Embryonic facial prominence (tissue), 1 donor: ENCODE measurements around the gene CPXM2.

Source experiments
- DNase-seq: peaks from one replicate; pipeline ENCODE4 v3.0.0-alpha.2; 2016; ENCODE audit errors: extremely low spot score

CPXM2 gene

GRCh38 chr10:123891144-123892071 lies at the start of gene CPXM2:
CPXM2 (minus strand) TSS chr10:123891807; CDS start chr10:123891659, 148 bp downstream.
- no peak for DNase-seq

- no peak for DNase-seq
Observed at GRCh38 chr10:123939591-123939990, 48.0 kb upstream of the CPXM2 start.

GRCh38 chr10:123938890-123939289 lies 47.3 kb upstream of the CPXM2 start:
- DNase-seq = no peak

DNA sequence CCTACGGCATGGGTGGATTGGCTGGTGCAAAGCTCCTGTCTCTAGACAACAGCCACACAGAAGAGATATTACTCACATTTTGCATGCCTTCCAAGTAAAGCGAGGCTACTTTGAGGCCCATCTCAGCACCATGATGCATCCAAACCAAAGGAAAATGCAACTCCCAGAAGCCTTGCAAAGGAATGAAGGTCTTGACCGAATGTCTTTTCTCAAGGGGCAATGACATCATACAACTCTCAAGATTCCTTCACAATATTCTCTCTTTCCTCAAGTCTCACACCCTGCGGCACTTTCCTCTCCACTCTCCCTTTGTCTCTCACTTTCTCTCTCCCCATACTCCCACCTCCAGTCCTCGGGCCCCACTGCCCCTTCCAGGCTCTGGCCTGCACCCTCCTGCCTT lies 44.8 kb upstream of the CPXM2 start:
- DNase-seq = no peak

GRCh38 chr10:123935680-123936079 lies 44.1 kb upstream of the CPXM2 start:
- no peak for DNase-seq

DNA sequence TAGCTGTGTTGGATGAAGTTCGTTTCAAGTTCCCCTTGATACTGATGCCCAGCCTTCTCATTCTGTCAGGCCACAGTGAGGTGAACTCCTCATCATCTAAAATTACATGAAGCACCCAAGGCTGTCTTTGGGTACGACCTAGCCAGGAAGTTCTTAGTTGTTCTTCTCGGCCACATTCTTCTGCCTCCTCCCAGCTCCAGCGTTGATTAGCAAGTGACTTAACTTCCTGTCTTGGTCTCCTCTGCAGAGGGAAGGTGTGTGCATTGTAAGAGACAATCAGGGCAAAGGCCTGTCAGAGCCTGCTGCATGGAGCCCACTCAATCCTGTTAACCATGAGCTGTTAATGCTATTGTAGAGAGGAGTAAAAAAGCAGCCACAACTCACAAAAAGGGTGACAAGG lies 43.2 kb upstream of the CPXM2 start:
- DNase-seq = no peak

- peak; percentile 45 for DNase-seq
Observed at GRCh38 chr10:123930340-123931001, 38.9 kb upstream of the CPXM2 start.

- DNase-seq = no peak
Observed at GRCh38 chr10:123929791-123930190, 38.2 kb upstream of the CPXM2 start.

- DNase-seq = no peak
Observed at GRCh38 chr10:123928427-123928826, 36.8 kb upstream of the CPXM2 start.

GRCh38 chr10:123926401-123927264 lies 35.0 kb upstream of the CPXM2 start:
- no peak for DNase-seq

DNA sequence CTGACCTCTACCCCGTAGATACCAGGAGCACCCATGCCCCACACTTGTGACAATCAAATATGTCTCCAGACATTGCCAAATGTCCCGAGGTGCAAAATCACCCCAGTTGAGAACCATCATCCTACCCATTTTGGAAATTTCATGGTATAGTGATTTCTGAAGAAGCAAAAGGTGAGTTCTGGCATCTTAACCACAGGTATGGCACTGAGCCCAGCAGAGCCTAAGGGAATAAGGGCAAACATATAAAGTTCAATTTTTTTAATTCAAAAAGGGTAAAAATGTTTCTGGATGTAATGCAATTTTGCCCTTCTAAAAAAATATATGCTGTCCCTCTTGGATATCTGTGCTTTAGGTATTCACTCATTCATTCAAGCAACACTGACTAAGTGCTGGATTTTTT lies 30.5 kb upstream of the CPXM2 start:
- DNase-seq = no peak

GRCh38 chr10:123916775-123917174 lies 25.2 kb upstream of the CPXM2 start:
- no peak for DNase-seq

GRCh38 chr10:123913688-123914268 lies 22.2 kb upstream of the CPXM2 start:
- DNase-seq = no peak

DNA sequence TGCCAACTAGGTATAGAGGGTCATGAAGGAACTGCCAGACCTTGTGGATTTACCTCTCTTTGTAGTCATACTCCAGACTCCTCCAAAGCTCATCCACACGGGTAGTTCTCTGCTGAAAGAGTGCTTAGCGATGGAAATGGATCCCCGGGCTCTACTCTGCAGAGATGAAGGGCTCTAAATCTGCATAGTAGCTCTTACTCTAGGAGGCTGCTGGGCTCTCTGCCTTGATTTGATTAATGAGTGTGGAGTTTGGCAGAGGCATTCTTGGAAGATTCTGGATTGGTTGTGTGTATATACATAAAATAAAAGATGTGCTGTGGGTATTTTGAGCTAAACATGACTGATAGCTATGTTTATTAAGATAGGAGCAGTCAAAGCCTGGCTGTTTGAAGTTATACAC lies 21.3 kb upstream of the CPXM2 start:
- no peak for DNase-seq

DNA sequence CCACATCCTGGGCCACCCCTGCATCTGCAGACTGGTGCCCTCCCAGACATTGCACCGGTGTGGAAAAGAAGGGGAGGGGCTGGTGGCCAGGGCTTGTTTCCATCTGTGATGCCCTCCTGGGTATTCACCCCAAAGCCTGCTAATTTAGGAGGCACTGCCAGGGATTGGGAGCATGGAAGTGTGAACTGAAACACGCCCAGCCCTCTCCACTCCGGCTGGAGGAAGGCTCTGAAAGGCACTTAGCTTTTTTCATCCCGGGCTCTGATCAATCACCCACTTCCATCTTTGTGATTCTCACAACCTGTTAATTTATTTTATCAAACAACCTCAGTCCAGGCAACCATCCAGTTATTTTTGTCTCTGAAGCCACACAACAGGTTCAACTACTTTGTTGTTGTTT lies 20.9 kb upstream of the CPXM2 start:
- DNase-seq = no peak

- peak; percentile 76 for DNase-seq
Observed at GRCh38 chr10:123911866-123912265, 20.3 kb upstream of the CPXM2 start.

DNA sequence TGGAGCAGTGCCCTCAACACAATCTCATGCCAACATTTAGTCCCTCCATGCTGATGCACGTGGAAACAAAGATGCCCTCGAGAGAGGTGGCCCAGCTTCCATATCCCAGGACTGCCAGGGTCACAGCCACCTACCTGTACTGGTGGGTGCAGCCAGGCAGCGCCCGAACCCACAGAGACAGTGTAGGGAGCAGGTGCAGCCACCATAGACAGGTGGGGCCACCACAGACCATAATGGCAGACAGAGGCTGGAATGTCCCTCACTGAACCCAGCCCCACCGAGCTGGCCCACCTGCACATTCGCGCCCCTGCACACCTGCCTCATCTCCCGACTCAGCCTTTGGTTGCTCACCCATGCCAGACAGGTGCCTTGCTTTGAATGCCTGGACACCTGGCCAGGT lies 18.3 kb upstream of the CPXM2 start:
- DNase-seq = no peak

- no peak for DNase-seq
Observed at GRCh38 chr10:123909426-123909825, 17.8 kb upstream of the CPXM2 start.

DNA sequence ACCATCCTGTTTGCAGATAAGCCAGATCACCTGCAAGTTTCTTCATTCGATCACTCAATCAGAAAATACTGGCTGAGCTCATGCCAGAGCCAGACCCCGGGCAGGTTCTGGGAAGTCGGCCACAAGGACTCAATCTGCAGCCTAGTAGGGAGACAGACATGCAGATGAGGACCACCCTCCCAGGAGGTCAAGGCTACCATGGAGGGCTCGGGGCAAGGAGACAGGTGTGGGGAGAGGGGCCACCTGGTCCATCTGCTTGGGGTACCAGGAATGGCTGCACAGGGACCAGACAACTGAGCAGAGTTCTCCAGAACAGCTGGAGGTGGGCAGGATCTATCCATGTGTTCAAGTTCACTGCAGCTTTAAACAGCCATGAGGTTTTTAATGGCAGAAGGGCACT lies 16.8 kb upstream of the CPXM2 start:
- DNase-seq = no peak

DNA sequence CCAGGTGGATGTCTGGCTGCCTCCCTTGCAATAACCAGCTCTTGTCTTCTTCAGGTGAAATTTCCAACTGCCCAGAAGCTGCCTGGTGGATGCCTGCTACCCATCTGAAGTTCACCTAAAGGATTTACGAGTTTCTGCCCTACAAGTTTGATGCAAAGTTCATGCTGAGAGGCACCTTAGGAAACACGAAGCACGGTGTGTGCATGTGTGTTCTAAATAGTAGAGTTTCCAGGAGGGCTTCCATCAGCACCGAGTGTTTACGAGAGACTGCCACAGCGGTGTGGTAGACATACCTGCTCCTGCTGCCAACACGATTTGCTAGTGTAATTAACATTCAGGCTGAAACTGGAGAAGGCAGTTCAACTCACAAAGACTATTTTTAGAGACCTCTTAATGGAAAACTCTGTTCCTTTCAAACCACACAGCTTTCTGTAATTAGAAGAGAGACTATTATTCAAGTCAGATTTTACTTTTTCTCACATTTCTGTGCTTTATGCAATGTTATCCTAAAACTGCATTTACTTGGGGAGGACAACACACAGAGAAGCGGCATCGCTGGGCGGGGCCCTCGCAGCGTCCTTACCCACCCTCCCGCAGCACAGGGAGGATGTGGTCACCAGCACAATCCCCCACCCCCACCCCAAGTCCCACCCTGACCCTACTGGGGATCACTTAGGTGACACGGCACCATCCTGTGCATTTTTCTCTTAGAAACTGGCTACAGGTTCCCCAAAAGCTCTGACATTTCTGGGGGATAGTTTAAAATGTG lies 15.5 kb upstream of the CPXM2 start:
- peak; percentile 25 for DNase-seq

GRCh38 chr10:123906296-123906695 lies 14.7 kb upstream of the CPXM2 start:
- no peak for DNase-seq
